AG08396 (cell line): Measurements from ENCODE around the gene NRG3.

ENCODE experiments used
- DNase-seq: peaks from one replicate; pipeline ENCODE4 v3.0.0; 2012; ENCODE audit warnings: low spot score, mixed read lengths

Gene NRG3

DNA sequence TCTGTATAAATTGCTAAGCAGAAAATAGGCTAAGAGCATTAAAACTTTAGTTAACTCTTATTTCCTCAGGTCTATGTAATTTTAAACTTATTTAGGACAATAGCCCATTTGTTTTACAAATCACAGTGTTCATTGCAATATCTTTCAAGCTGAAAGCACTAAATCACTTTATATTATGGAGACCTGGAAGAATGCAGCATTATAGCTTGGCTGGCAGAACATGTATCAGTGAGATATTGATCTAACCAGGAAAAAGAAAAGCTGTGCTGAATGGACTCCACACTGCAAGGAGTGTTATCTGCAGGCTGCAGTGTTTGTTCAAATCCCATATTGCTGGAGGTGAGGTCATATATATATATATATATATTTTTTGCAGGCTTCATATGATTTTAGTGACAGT is 517.5 kb downstream of the NRG3 start:
- DNase-seq: no peak

DNA sequence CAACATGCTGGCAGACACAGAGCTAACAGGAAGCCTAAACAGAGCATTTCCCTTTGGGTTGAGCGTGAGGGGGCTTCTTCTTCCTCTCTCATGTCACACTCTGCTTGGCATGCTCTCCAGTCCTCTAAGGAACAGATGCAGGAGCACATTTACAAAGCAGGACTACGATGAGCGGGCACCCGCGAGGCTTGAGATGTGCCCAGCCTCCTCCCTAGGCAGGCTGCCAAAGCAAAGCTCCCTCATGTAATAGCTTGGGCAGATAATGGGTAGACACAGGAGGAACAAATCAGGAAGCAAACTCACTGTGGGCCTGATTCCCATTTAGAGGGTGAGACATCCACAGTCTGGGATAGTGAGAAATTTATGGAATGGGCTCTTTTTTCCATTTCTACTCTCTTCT is 519.1 kb downstream of the NRG3 start:
- no peak for DNase-seq

DNA sequence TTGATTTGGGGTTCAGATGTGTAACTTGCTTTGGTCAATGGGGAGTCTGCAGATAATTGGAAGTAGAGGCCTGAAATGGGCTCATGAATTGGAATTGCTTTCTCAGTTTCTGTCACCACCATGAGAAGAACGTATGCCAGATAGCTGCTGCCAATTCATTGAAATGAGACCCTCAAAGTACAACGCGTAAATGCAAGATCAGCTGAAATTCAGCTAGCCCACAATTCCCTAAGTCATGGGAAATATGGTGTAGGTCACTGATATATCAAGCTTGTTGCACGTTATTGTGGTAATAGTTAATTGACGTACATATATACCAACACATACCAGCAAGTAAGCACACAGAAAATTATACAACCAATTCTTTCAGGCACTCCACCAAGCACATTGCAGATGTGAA is 520.0 kb downstream of the NRG3 start:
- no peak for DNase-seq

DNA sequence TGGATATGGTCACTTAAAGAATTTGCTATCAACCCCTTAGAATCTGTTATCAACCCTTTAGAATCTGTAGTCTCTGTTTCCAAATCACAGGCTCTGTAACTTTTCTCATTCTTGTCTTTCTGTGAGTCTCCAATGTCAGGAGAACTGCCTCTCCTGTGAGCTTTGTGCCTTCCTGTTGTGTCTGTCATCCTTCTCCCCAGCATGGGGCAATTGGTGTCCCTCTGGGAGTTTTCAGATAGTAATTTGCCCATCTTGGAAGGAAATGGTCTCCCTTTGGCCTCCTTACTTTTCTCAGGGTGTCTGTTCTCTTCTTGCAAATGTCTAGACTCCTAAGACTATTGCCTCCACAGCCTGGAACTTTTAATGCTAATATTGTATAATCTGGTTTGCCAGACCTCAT is 521.9 kb downstream of the NRG3 start:
- DNase-seq: no peak

DNA sequence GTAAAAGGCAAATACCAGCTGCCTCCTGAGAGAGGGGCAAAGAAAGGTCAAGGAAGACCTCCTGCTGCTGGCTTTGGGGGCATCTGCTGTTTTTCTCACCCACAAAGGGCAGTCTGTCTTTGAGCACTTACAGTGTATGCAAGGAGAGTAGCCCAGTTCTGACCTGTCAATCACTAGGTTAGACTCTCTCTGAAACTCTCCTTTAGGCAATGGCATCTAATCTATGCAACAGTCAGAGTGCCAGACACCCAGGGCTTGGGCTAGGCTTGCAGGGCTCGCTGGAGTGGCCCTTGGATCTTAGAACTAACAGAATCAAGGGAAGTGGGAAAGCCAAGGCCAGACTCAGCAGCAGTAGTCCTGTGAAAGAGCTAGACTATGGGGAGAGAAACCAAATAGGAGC is 522.9 kb downstream of the NRG3 start:
- DNase-seq: no peak

DNA sequence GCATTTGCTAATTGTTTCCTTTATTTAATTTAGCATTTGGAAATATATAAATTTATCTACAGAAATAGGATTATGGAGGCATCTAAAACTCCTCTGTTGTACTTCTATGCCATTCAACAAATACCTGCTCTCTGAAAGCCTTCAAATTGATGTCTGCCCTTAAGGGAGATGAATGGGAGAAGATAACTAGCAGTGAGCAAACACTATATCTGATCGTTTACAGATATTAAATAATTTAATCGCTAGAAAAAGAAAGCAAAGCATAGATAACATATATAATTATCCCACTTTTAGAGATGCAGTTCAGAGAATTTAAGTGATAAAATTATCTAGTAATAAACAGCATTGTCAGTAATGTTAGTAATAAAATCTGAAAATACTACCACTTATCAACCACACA is 524.9 kb downstream of the NRG3 start:
- DNase-seq: no peak

DNA sequence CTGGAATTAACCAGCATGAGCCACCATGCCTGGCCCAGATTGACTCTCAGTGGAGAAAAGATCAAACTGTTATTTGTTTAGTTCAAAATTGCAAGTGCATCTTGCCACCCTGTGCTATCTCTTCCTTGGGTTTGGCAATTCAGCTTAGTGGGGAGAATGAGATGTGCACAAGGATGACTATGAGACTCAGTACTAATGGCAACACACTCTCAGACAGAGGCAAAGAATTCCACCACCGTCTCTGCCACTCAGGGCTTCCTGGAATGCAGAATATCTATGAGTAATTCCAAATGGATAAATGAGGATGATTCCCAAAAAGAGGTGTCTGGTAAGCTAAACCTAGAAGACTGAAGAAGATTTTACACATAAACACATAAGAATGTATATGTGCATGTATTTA is 525.8 kb downstream of the NRG3 start:
- DNase-seq: no peak

DNA sequence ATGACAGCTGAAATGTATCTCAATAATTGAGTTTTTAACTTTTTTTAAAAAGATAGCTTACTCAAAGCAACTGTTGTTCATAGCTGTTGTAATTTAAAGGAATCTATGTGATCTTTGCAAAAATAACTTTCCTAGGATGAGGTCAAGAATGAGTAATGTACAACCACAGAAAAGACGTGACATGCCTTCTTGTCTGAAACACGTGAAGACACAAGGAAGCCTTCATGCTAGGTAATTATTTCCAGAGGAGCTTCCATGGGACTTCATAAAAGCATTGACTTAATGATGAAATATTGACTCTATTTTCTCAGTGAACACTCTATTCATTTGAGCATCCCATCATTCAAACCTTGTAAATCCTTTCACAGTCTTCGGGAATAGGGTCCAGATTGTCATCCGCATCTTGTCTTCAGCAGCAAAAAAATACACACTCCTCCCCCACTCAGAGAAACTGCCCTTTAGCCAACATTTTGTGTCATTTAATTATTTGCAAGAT is 528.0 kb downstream of the NRG3 start:
- no peak for DNase-seq

DNA sequence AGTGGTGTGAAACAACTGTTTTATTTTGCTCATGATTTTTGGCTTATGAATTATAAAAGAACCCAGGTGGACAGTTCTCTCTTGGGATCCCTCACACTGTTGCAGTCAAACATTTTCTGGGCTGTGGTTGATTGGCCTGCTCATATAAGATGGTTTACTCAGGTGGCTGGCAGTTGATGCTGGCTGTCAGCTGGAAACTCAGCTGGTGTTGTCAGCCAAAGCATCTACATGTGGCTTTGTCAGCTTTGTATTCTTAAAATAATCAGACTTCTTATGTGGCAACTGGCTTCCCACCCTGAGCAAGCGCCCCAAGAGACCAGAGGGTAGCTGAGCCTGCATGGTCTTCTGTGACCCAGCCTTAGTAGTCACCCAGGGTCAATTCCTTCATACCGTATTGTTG is 534.7 kb downstream of the NRG3 start:
- DNase-seq: no peak

DNA sequence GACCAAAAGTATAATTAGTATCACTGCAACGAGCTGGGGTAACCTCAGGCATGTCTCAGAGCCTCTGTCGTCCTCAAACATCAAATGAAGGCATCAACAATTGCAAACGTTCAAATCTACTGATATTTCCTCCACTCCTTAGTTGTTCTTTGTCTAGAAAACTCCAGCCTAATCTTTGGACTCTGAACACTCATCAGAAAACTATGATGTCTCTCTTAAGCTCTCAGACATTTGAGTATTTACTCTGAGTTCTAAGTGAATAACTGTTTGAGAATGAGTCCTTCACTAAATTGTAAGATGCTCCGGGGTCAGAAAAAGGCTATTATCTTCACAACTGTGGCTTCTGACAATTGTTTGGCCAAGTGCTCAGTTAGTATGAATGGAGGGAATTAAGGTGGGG is 536.4 kb downstream of the NRG3 start:
- DNase-seq: no peak

DNA sequence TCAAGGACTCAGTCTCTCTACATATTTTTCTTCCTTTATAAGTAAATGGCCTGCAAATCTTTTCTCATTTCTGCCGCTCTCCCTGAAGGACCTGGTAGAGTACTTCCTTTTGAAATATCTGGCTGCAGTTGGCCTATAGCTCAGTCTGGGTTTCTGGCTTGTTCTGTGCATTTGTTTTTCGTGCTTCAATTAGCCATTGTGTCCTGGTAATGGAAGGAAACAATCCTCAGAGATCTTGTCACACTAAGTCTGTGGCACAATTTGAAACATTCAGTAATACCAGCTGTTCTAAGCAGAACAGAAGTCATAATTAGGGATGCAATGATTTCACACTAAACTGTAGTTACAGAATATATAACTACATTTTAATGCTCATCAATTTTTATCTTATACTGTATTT is 545.0 kb downstream of the NRG3 start:
- DNase-seq: no peak

DNA sequence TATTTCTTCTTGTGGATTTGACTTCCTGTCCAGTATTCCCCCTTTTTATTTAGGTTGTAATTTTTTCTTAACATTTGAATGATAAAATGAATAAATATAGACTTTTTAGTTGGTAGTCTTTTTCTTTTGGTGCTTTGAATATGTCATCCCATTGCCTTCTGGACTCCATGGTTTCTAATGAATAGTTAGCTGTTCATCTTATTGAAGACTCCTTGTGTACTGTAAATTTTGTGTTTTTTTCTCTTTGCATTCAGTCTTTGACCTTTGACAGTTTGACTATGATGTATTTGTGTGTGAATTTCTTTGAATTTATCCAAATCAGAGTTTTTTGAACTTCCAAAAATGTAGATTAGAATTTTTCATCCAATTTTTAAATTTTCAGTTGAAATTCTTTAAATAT is 554.3 kb downstream of the NRG3 start:
- DNase-seq: no peak

DNA sequence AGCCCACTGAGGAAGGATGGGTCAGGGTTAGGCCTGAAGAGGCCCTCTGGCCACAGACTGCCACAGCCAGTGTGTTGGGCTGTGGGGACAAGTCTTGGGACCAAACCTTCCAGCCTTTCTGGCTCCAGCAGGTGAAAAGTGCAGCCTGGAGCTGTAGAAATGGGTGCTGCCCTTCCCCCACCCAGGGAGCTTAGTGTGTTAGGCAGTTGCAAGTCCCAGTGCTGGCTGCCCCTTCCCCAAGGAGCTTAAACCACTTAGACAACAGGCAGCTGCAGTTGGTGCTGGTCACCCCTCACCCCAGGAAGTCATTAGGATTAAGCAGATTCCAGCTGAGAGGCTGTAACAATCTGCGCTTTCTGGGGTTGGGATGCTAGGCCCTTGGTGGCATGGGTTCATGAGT is 563.3 kb downstream of the NRG3 start:
- DNase-seq: no peak

DNA sequence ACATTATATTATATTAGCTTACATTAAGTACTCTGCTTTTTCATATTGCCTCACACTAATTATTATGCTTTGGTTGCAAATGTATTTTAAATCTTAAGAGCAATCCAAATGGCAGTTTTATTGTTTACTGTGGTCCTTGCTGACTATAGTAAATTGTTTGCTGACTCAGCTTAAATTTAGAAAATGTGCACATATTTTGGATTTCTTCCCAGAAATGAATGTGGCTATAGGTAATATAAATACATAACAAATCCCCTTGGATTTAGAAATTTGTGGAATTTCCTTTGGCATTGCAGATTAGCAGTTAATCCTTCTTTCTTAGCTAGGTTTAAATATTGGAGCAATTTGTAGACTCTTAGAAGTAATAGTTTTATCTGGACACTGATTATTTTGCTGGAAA is 565.8 kb downstream of the NRG3 start:
- DNase-seq: no peak

DNA sequence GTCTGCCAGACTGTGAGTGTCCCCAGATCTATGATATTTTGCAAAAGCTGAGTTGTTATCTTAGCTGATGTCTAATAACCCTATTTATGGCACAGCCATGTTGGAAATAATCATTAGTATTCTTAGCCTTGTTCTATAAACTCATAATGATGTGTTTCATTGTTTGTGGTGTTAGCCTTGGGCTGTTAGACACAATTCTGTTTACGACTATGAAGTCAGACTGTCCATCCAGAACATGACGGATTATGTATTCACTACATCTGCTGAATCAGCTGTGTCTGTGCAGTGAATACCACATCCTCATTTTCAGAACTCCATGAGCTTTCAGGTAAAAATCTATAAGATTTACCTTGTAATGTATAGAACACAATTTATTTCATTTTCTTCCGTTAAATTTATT is 577.1 kb downstream of the NRG3 start:
- no peak for DNase-seq

DNA sequence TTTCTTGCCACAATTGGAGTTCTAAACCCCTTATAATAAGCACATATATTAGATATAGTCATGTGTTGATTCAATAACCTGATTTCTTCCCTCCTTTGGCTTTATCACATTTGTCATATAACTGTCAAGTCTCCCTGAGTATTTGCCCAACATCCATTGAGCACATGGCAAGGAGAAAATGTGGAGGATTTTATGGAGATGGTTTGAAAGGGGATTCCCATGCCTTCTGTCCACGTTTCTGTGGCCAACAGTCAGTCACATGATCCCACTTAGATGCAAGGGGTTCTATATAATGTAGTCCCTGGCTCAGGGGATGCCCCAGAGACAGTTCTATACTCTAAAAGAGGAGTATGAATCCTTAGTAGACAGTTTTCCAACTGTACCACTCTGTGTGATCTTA is 577.7 kb downstream of the NRG3 start:
- no peak for DNase-seq

DNA sequence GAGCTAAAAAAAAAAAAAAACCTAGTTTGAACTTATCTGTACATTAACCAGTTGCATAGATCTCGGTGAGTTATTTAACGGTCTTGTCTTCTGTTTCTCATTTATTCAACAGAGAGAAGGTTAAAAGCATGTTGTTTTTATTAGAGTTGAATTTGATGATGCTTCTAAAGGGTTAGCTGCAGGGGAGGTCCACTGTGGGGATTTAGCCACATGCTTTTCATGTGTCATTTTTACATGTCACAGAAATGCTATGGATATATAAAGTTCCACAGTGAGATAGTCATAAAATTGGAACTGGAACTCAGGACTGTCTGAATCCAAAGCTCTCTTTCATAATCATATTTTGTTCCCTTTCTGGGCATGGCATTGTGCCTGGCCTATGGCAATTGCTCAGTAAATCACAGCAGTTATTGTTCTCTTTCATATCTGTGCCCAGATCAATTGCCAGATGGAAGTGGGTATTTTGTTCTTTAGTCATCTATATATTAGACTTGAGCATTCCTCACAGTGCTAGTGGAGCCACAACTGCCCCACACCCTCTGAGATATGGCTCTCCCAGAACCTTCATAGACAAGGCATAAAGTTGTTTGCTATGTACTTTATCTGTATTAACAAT is 578.8 kb downstream of the NRG3 start:
- DNase-seq: no peak

DNA sequence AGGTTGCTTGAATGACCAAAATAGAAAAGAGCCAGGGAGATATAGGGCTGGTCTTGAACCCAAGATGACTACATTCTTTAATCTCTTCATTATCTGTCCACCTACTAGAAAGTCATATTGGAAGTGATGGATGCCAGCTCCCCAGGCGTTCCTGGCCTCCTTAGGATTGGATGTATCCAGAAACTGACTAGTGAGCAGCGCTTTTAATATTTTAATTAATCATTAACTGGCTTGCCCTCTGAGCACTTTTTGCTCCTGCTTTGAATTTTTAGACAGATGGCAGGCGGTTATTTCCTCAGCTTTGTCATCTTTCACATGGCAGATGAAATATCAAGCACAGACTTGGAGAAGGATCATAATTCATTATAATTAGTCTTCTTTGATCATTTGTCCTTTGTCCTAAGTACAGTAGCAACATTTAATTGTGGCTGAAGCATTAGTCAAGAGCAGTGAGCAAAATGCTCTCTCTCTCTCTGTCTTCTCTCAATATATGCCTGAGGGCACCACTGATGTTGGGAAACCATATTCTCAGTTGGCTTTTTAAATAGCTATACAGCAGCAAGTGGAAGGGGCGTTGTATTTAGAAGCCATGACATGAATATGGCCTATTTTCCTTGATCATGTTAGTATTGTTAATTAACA is 588.0 kb downstream of the NRG3 start:
- no peak for DNase-seq

DNA sequence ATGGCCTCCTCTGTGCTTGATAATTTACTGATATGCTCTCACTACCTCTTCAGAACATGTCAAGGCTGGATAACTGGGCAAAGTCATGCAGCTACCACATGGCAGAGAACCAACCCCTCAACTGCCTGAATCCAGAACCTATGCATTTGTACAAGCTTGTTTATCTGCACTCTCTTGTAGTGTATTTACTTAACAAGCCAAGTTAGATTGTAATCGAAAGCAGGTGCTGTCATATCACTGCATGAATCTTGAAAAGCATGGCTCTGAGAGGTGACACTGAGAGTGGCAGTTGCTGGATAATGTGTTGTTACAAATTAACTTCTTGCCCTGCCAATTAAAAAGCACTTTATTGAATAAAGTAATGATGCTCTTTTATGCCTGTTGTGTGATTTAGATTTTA is 588.6 kb downstream of the NRG3 start:
- no peak for DNase-seq

DNA sequence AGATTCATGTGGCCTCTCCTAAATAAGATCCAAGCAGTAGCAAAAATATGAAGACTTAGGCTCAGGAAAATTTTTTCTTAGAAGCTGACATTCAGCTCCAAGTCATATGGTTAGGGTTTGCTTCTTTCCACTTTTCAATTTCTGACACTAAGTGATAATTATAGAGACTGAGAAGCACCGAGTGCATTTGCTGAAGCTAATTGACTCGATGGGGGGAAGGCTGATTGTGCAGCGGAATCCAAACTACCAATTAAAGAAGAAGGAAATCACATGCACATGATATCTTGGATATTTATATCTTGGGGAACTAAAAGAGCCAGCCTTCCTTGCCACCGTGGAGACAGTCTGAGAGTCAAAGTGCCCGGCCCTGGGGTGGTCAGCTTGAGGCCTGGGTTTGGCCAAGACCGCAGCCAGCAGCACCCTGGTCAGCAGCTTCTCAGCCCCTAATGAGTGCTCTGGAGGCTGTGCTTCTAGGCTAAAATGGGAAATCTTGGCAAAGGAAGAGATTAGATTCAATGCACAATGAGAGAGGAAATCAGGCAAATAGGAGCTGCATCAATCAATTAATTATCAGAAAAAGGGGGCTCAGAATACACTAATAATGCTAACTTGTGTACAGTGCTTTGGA is 589.3 kb downstream of the NRG3 start:
- no peak for DNase-seq

DNA sequence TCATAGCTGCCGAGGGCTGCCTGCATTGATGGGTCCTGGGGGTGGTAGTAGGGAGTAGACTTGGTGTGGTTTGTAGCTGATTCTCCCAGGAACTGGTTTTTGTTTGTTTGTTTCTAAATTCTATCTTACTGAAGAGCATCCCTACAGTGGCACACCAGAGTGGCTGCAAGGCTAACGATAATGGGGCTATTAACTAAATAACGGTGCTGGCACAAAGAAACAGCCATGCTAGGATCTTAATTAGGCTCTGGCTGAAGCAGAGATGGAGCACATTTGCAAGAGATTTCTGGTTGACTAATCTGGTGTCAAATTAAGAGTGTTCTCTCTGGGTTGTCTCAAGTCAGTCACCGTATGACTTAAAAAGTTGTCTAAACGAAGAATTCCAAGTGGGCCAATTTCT is 590.0 kb downstream of the NRG3 start:
- DNase-seq: no peak

DNA sequence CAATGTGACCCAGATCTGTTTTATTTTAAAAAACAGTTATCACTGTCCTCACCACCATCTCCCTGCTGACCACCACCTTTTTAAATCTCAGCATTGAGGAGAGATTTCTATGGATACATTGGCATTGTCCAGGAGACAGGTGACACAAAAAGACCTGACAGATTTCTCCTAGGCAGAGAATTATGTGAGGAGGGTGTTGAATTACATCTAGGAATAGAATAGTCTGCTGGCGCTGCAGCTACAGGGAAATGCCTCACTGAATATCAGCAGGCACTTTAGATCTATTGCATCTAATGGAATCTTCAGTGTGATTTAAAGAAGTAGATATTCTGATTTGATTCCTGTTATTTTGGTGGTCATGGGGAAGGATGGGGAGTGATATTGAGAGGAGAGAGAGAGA is 593.5 kb downstream of the NRG3 start:
- no peak for DNase-seq

DNA sequence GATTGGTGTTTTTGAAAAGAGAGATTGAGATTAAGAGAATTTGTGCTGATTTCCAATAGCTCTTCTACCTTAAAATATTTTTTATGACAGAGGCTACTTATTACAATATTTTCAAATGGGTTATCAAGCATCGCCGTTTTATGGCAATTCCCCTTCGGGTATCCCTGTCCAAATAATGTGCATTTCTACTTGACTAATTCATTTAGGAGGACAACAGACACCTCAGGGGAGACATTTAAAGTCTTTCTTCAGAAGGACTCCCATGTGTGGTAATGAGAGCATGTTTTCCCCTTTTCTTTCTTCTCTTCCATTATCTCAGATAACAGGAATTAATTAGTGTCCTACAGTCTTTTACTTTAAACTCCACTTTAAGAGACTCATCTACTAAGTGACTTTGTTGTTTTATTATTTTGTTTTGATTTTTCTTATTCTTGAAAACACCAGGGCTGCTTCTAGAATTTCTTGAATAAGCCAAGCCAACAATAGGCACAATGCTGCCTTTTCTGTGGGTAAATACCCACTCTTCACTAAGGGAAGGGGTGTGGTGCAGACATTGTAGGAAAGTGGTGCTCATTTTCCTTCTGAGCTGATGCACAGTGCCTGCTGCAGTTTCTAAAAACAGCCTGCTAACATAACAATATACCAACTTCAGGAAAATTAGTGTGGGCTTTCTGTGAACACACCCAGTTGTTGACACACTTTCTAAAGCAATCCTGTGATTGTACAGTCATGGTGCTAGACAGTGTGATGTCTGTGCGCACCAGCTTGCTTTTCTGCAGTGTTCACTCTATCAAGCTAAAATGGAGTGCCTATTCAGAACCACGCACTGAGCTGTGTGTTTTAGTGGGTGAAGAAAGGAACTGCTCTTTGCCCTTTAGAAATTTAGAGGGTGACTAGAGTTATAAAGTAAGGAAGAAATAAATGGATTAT is 597.7 kb downstream of the NRG3 start:
- DNase-seq: no peak
